ENCODE data around the gene CNTNAP1.
"Not testable (repeated sequence)": the region's sequence is repeated elsewhere in the genome, so short reads cannot be mapped to it uniquely, and the experiment has no call there.

The CNTNAP1 gene

GRCh38 chr17:42686520-42687128 is 4.3 kb downstream of the CNTNAP1 start:
- no peak for DNase-seq

DNA sequence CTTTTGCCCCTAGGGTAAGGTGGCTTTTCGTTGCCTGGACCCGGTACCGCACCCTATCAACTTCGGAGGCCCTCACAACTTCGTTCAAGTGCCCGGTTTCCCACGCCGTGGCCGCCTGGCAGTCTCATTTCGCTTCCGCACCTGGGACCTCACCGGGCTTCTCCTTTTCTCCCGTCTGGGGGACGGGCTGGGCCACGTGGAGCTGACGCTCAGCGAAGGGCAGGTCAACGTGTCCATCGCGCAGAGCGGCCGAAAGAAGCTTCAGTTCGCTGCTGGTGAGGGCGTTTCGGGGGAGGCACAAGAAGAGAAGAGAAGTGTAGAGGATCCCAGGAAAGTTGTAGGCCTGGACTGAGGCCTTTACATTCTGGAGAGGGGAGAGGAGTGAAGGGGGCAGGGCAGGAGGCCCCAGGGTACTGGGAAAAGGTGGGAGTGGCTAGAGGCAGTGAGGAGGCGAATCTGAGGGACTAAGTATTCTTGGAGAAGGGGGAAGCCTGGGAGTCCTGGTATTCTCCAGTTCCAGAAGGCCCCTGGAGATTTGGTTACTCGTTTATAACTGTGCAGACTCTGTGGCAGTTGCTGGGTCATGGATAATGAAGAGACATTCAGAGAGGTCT is 5.5 kb downstream of the CNTNAP1 start:
- DNase-seq: no peak

GRCh38 chr17:42690596-42690995 is 8.3 kb downstream of the CNTNAP1 start:
- no peak for DNase-seq

GRCh38 chr17:42691021-42691545 is 8.8 kb downstream of the CNTNAP1 start:
- no peak for DNase-seq

GRCh38 chr17:42692489-42692888 is 10.2 kb downstream of the CNTNAP1 start:
- DNase-seq: no peak

GRCh38 chr17:42694524-42694923 is 12.2 kb downstream of the CNTNAP1 start:
- DNase-seq: no peak

DNA sequence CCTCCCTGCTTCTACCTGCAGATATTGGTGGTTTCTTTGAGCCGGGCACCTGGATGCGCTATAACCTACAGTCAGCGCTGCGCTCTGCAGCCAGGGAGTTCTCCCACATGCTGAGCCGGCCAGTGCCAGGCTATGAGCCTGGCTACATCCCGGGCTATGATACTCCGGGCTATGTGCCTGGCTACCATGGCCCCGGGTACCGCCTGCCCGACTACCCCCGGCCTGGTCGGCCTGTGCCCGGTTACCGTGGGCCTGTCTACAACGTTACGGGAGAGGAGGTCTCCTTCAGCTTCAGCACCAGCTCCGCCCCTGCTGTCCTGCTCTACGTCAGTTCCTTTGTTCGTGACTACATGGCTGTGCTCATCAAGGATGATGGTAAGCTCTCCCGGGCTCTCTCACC is 13.2 kb downstream of the CNTNAP1 start:
- DNase-seq: no peak

- no peak for DNase-seq
These were observed 14.9 kb downstream of the CNTNAP1 start for GRCh38 chr17:42697108-42697811.

DNA sequence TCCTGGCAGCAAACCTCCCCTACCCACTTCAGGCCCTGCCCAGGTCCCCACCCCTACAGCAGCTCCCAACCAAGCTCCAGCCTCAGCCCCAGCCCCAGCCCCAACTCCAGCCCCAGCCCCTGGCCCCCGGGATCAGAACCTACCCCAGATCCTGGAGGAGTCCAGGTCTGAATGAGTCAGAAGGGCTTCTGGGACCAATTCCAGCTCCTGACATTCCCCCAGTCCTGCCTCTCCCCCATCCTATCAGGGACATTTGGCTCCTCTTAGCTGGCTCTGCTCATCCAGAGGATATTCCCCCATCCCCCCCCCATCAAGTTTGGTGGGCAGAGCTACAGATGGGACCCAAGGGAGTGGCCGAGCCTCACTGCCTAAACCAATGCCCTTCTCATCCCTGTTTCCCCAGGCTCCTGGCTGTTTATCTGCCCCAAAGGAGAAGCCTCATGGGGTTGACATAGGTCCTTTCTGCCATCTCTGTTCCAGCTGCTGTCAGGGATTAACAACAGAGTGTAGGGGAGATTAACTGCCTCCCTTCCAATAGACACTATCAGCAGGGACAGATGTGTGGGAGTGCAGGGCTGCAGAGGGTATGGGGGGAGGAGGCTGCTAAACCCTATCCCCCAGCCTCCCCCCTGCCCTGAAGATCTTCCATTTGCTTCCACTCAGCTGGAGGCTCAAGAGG is 16.5 kb downstream of the CNTNAP1 start:
- peak in 2 of 3 experiments; percentile 8 to 27 for DNase-seq

GRCh38 chr17:42699415-42699740 is 17.0 kb downstream of the CNTNAP1 start:
- no peak for DNase-seq

DNA sequence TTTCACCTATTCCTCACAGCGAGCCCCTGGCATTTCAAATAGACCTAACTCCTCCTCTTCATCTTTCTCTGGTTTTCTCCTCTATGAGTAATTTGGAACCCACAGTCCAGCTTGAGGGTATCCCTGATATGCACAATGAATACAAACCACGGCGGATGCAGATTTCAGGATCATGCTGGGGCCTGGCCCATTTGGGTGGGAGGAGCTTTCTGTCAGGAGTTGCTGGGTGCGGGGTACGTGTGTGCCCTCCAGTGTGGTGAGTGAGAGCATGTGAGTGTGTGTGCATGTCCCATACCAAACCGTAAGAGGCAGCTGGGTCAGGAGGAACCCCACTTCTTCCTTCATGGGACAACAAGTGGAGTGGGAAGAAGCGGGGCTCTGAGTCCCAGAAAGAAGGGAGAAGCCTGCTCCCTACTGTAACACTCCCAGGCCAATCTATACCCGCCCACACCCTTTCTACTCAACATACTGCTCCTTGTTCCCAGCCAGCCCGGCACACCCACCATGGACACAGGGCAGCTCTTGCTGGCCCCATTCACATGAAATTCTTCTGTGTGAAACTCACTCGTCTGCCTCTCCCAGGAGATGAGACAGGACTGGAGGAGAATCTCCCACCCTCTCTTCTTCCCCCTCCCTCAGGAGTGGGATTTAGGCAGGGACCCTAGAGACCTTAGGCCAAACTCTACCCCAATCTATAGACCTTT is 18.4 kb downstream of the CNTNAP1 start:
- no peak for DNase-seq

- DNase-seq: no peak
These were observed 20.1 kb downstream of the CNTNAP1 start for GRCh38 chr17:42702446-42702845.

DNA sequence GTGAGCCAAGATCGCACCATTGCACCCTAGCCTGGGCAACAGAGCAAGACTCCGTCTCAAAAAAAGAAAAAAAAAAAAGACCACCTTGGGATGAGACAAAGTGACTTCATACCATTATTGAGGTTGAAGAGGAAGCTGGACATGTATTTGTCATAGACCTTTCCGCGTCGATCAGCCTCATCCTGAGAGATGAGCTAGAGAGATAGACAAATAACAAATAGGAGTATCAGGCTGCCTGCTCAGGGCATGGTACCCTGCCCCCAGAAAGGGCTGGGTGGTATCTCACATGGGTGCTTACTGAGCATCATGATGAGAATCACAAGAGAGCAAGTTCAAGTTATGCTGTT is 22.1 kb downstream of the CNTNAP1 start:
- no peak for DNase-seq

DNA sequence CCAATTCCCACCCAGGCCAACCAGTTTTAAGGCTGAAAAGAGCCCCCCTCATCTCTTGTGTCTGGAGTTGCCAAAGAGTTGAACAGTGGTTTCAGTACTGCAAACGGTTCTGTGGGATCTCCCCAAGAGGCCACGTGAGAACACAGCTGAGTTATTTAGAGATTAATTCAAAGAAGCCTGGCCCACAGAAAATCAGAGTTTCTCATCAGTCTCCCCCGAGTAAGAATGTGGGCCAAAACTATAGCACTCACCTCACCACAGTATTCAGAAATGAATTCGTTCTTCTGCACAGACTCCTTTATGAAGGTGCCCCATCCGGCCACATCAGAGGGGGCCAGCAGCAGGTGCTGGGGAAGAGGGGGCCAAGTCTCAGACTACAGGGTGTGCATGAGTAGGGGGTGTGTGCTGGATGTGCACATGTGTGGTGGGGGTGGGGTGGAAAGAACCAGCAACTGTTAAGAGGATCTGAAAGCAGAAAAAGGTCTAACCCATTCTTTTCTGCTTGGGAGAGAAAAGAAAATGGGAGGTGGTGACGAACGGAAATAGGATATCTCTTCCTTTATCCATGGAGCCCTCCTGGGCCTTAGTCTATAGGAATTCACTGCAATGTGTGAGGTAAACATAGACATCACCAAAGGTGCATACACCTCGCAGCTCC is 22.6 kb downstream of the CNTNAP1 start:
- no peak for DNase-seq

DNA sequence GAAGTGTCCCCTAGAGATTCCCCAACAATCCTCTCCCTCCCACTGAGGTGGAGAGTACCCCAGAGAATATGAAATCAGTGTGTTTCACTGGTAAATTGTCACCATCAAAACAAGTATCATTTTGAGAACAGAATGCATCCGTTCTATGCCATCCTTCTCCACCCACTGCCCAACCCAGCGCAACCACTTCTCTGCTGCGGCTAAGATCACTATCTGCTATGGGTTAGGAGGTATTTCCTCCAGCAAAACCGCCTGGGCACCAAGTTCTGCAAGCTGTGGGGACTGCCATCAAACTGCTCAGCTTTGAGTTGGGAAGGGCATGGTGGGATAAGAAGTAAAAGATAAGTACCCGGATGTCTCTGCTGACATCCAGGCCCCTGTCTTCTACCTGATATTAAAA is 24.4 kb downstream of the CNTNAP1 start:
- no peak for DNase-seq

- DNase-seq: no peak
These were observed 26.3 kb downstream of the CNTNAP1 start for GRCh38 chr17:42708588-42708987.

- DNase-seq: no peak
These were observed 27.2 kb downstream of the CNTNAP1 start for GRCh38 chr17:42709561-42709960.

DNA sequence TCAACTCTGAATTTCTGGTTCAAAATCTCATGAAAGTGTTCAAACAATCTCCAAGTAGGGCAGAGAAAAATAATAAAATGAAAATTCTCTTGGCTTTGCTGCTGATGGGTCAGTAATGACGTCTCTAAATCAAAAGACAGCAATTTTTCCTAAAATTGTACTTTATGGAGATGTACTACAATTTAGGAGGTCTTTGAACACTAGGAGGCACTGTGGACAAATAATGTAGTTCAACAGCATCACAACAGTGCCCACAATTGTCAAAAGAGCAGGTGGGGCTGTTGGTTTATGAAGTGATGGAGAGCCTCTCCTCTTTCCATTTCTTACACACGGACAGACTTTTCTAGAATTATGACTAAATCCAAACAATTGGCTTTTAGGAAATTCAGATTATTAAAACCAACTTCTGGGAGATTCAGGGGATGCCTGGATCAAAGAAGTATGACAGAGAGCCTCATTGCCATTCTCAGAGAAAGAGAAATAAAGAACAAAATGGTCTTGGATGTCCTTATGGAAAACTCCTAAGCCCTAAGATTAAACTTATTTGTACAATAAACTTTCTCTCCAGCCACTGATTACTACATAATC is 38.8 kb downstream of the CNTNAP1 start:
- DNase-seq: peak; percentile 48 to 85 (median 64)

- DNase-seq: no peak
These were observed 41.3 kb downstream of the CNTNAP1 start for GRCh38 chr17:42723636-42724035.

DNA sequence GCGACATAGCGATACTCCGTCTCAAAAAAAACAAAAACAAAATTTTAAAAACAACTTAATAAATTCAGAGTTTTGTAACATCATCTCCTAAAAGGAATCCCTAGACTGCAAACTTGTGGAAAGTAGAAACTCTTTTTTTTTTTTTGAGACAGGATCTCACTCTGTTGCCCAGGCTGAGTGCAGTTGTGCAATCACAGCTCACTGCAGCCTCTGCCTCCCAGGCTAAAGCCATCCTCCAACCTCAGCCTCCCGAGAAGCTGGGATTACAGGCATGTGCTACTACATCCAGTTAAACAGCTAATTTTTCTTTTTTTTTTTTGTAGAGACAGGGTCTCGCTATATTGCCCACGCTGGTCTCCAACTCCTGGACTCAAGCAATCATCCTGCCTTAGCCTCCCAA is 42.8 kb downstream of the CNTNAP1 start:
- no peak for DNase-seq

- DNase-seq: no peak
These were observed 58.4 kb downstream of the CNTNAP1 start for GRCh38 chr17:42740699-42741098.

GRCh38 chr17:42742916-42743315 is 60.6 kb downstream of the CNTNAP1 start:
- DNase-seq: not testable (repeated sequence)
